Suprapubic skin (tissue), 4 donors: ENCODE data around the gene AKR1C8. TPM values are rescaled to one million over a fixed set of nuclear protein-coding genes. Genes with fewer than 3 reads are reported as not detected.
"Not testable (repeated sequence)": the region's sequence is repeated elsewhere in the genome, so short reads cannot be mapped to it uniquely, and the experiment has no call there.

Experiments used
- DNase-seq, 2 donors: peaks; one replicate each; pipeline ENCODE4 v3.0.0-alpha.2; 2019; ENCODE audit warnings: low spot score in 2 of 2
- H3K27ac ChIP-seq: fragments of 200-600 bp; sonication (generic); one replicate; pipeline ENCODE4 v1.5.1; 2019
- H3K27me3 ChIP-seq: fragments of 200-600 bp; sonication (generic); one replicate; pipeline ENCODE4 v1.5.1; 2019
- H3K36me3 ChIP-seq: fragments of 200-600 bp; sonication (generic); one replicate; pipeline ENCODE4 v1.5.1; 2019
- H3K4me1 ChIP-seq: fragments of 200-600 bp; sonication (generic); one replicate; pipeline ENCODE4 v1.5.1; 2019
- H3K4me3 ChIP-seq: fragments of 200-600 bp; sonication (generic); one replicate; pipeline ENCODE4 v1.5.1; 2019; ENCODE audit warnings: mild to moderate bottlenecking
- H3K9me3 ChIP-seq: fragments of 200-600 bp; sonication (generic); one replicate; pipeline ENCODE4 v1.5.1; 2019
- CTCF ChIP-seq, 2 donors: fragments of 200-600 bp in 1 of 2; fragments of 450-650 bp in 1 of 2; sonication (generic) in 1 of 2; IDR thresholded peaks; one replicate each; pipeline ENCODE4 v1.5.1; 2016 to 2019; ENCODE audit warnings: antibody characterized with exemption in 2 of 2, mild to moderate bottlenecking in 1 of 2, moderate library complexity in 1 of 2
- EP300 ChIP-seq: sonication (generic); formaldehyde crosslinking; IDR thresholded peaks from one replicate; pipeline ENCODE4 v1.6.1; 2017; ENCODE audit warnings: antibody characterized with exemption
- POLR2A ChIP-seq, 2 donors: fragments of 450-650 bp; IDR thresholded peaks; one replicate each; pipeline ENCODE4 v1.6.1; 2017; ENCODE audit warnings: antibody characterized with exemption in 2 of 2, mild to moderate bottlenecking in 2 of 2, moderate library complexity in 2 of 2
- POLR2AphosphoS5 ChIP-seq, 3 donors: sonication (generic); formaldehyde crosslinking; IDR thresholded peaks; one replicate each; pipeline ENCODE4 v1.6.1; 2017; ENCODE audit warnings: antibody characterized with exemption in 3 of 3
- WGBS: methylation state at CpG from one replicate; pipeline ENCODE4 v1.1.5; 2018; 5-methylcytosine and 5-hydroxymethylcytosine counted together
- total RNA-seq, 4 donors: library from RNA; depleted of rRNA; stranded (reverse); fragments of >200 nt; gene quantifications; one replicate each; pipeline ENCODE4 v1.1.0, GENCODE V29; 2016

The AKR1C8 gene
- not detected for total RNA-seq

GRCh38 chr10:5184987-5185775 is at the start of gene AKR1C8:
Gene AKR1C8, minus strand, starts transcription at chr10:5185150. Its CDS starts 46 bp downstream, at chr10:5185104.
- Histone ChIP-seq H3K27me3 (no peaks in the 10 kb centered on the region), H3K36me3 (no peaks in the 10 kb centered on the region), H3K27ac (no peak within 1 kb of the TSS), H3K4me1 (no peaks in the 10 kb centered on the region), H3K4me3 (no peak within 1 kb of the TSS), H3K9me3 (no peaks in the 10 kb centered on the region)
- 48% methylated on average over 5 of the region's 5 CpGs for WGBS
- TF ChIP-seq POLR2AphosphoS5 (IDR thresholded peaks at IDR 0.05) (no peak), POLR2A (IDR thresholded peaks at IDR 0.05) (no peak), EP300 (no peak), CTCF (IDR thresholded peaks at IDR 0.05) (no peak)
- no peak for DNase-seq

GRCh38 chr10:5234106-5234860 is 49.3 kb upstream of the AKR1C8 start:
- TF ChIP-seq EP300 (no peak), POLR2A (IDR thresholded peaks at IDR 0.05) (no peak), CTCF (IDR thresholded peaks at IDR 0.05) (no peak), POLR2AphosphoS5 (IDR thresholded peaks at IDR 0.05) (no peak)
- WGBS: 42% methylated on average over 4 of the region's 6 CpGs
- no peak for DNase-seq

GRCh38 chr10:5233324-5233723 is 48.4 kb upstream of the AKR1C8 start:
- Histone ChIP-seq H3K36me3 (no peaks in the 10 kb centered on the region), H3K4me3 (no peak overlapping the region), H3K4me1 (no peaks in the 10 kb centered on the region), H3K27ac (no peak overlapping the region), H3K27me3 (no peaks in the 10 kb centered on the region), H3K9me3 (no peaks in the 10 kb centered on the region)
- WGBS: 74% methylated on average over 2 of the region's 2 CpGs
- no peak for DNase-seq
- TF ChIP-seq POLR2A (IDR thresholded peaks at IDR 0.05) (no peak), POLR2AphosphoS5 (IDR thresholded peaks at IDR 0.05) (no peak), EP300 (no peak), CTCF (IDR thresholded peaks at IDR 0.05) (no peak)

More at GRCh38 chr10:5234106-5234860, 49.3 kb upstream of the AKR1C8 start:
- Histone ChIP-seq H3K4me3 (no peak overlapping the region), H3K4me1 (no peaks in the 10 kb centered on the region), H3K36me3 (no peaks in the 10 kb centered on the region), H3K9me3 (no peaks in the 10 kb centered on the region), H3K27ac (no peak overlapping the region), H3K27me3 (no peaks in the 10 kb centered on the region)

- Histone ChIP-seq H3K4me3 (no peak overlapping the region), H3K36me3 (no peaks in the 10 kb centered on the region), H3K27ac (no peak overlapping the region), H3K27me3 (no peaks in the 10 kb centered on the region), H3K4me1 (no peaks in the 10 kb centered on the region), H3K9me3 (no peaks in the 10 kb centered on the region)
- DNase-seq: no peak
- WGBS: 86% methylated on average over 8 of the region's 8 CpGs
- TF ChIP-seq EP300 (no peak), POLR2A (IDR thresholded peaks at IDR 0.05) (no peak), CTCF (IDR thresholded peaks at IDR 0.05) (no peak), POLR2AphosphoS5 (IDR thresholded peaks at IDR 0.05) (no peak)
These were observed 44.1 kb upstream of the AKR1C8 start for GRCh38 chr10:5229019-5229418.

- not testable (repeated sequence) for H3K4me1 ChIP-seq, DNase-seq, H3K4me3 ChIP-seq, H3K36me3 ChIP-seq, H3K9me3 ChIP-seq, H3K27me3 ChIP-seq, H3K27ac ChIP-seq
- WGBS: 91% methylated on average over 5 of the region's 7 CpGs
These were observed 38.0 kb upstream of the AKR1C8 start for GRCh38 chr10:5222942-5223341.
